Measurements from ENCODE around the gene DHX9. TPM values are rescaled to one million over a fixed set of nuclear protein-coding genes. Genes with fewer than 3 reads are reported as not detected.

The DHX9 gene
- total and polyA plus RNA-seq, 10 of the 15 experiments (the other 5 are each of a cell fraction or from before 2014, with no cell fraction given): 90.7 to 234 (median 217) TPM

- TF ChIP-seq USF2 (IDR thresholded peaks at IDR 0.05; ENCODE audit: borderline replicate concordance, low read depth, low read length) (0 out of 2 replicates have a peak, but pooled peaks have one; percentile 67), MEF2B (IDR thresholded peaks at IDR 0.05; ENCODE audit: partially characterized antibody, poor library complexity, severe bottlenecking) (no peak), RAD51 (IDR thresholded peaks at IDR 0.05) (no peak; the same call in 1 of the 2 replicates), KDM1A (IDR thresholded peaks at IDR 0.05; ENCODE audit: borderline replicate concordance) (no peak), GATAD2B (conservative IDR thresholded peaks at IDR 0.05; ENCODE audit: low read depth) (peak; percentile 84), ASH2L (IDR thresholded peaks at IDR 0.05; ENCODE audit: borderline replicate concordance, low read depth) (peak; percentile 55; the same call in 1 of the 2 replicates), PML (IDR thresholded peaks at IDR 0.05; ENCODE audit: low read length) (peak; percentile 97), SUPT20H (IDR thresholded peaks at IDR 0.05; ENCODE audit: borderline replicate concordance, control insufficient read depth, low read depth, low read length) (no peak), CBX3 (IDR thresholded peaks at IDR 0.05; ENCODE audit: borderline replicate concordance, low read depth) (no peak), HDGF (IDR thresholded peaks at IDR 0.05) (peak; percentile 63; the same call in 1 of the 2 replicates), NFIC (IDR thresholded peaks at IDR 0.05; ENCODE audit: low read depth, low read length) (no peak), FOXM1 (IDR thresholded peaks at IDR 0.05; ENCODE audit: low read depth, low read length) (no peak), CEBPZ (IDR thresholded peaks at IDR 0.05; ENCODE audit: low read depth, low read length) (no peak)
Measured at GRCh38 chr1:182839209-182840066, at the start of gene DHX9 (continued).
